GM18907 (cell line): ENCODE measurements around the gene RNF32.

Source experiments
- ATAC-seq: cut with Tn5 transposase; IDR thresholded peaks from one replicate; pipeline ENCODE4 v1.9.1; 2021; ENCODE audit warnings: mild to moderate bottlenecking, moderate library complexity; ENCODE audit not compliant: unreplicated experiment

The RNF32 gene

GRCh38 chr7:156640257-156640948 lies at the start of gene RNF32:
RNF32 (plus strand) TSS chr7:156640774; CDS start chr7:156643878, 3,104 bp downstream.
- peak; percentile 85 for ATAC-seq

- ATAC-seq: no peak
Measured at GRCh38 chr7:156592155-156592884, 48.3 kb upstream of the RNF32 start.

GRCh38 chr7:156594283-156595080 lies 46.1 kb upstream of the RNF32 start:
- ATAC-seq: no peak

DNA sequence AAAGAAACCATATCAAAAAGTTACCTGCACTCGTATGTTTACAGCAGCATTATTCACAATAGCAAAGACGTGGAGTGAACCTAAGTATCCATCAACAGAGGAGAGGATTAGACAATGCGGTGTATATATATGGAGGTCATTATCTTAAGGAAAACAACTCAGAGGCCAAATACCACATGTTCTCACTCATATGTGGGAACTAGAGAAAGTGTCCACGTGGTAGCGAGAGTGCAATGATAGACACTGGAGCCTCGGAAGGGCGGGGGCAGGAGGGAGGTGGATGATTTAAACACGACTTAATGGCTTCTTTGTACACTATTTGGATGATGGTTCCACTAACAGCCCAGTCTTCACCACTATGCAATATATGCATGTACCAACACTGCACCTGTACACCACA lies 40.1 kb upstream of the RNF32 start:
- no peak for ATAC-seq

- ATAC-seq: no peak
Measured at GRCh38 chr7:156602283-156602682, 38.3 kb upstream of the RNF32 start.

- ATAC-seq: no peak
Measured at GRCh38 chr7:156603011-156603410, 37.6 kb upstream of the RNF32 start.

GRCh38 chr7:156603629-156604028 lies 36.9 kb upstream of the RNF32 start:
- ATAC-seq: no peak

- ATAC-seq: no peak
Measured at GRCh38 chr7:156604311-156604710, 36.3 kb upstream of the RNF32 start.

- no peak for ATAC-seq
Measured at GRCh38 chr7:156604836-156605695, 35.5 kb upstream of the RNF32 start.

DNA sequence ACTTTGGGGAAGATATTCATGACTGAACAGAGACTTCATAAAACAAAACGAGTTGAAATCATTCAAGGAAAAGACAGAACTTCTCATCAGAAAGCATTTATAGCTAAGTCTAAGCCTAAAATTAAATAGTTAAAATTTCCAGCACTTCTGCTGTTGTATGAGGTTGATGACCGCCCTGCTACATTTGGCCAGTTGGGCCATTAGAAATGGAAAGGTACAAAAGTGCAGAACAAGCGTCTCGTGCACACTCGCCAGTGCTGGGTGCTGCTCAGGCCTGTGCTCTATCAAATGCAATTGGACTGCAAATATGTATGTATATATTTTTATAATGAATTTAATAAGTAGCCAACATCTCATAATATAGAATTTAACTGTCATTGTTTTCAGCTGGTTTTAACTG lies 34.4 kb upstream of the RNF32 start:
- no peak for ATAC-seq

GRCh38 chr7:156606691-156607331 lies 33.8 kb upstream of the RNF32 start:
- ATAC-seq: no peak

GRCh38 chr7:156607332-156608172 lies 33.0 kb upstream of the RNF32 start:
- ATAC-seq: no peak

- no peak for ATAC-seq
Measured at GRCh38 chr7:156608173-156608478, 32.4 kb upstream of the RNF32 start.

DNA sequence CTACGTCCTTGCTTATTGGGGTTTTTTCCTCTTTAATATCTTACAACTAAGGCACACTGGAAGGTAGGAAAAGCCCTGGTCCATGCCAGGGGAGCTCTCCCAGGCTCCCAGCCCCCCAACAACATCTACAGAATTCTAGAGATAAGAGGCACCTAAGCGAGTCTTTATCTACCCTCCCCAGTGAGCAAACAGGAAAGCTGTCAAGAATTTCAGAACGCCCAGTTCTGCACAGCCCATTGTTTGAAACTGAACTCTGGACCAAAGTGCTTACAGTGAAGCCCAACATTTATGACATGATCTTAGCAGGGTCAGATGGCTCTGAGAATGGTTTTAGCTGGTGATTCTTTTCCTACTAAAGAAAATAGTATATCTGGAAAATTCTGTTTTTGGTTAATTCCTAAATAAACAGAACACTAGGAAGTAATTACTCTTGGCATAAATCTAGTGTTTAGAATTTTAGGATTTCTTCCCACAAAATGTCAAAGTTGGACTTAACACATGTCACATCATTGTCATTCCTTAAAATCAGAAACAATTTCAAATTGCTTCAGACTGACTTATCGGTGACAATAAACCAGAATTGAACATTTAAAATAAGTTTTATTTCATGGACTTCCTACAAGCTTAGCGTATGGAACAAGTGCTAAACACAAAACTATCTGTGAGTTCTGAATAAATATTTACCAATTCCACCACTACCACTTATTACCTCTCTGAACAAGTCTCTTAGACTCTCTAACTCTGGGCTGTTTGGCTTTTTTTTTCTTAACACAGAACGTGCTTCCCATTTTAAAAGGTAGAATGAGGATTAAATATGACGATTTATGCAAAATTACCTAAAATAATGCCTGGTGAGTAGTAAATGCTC lies 31.3 kb upstream of the RNF32 start:
- no peak for ATAC-seq

GRCh38 chr7:156610130-156610529 lies 30.4 kb upstream of the RNF32 start:
- no peak for ATAC-seq

- ATAC-seq: no peak
Measured at GRCh38 chr7:156610601-156611000, 30.0 kb upstream of the RNF32 start.

DNA sequence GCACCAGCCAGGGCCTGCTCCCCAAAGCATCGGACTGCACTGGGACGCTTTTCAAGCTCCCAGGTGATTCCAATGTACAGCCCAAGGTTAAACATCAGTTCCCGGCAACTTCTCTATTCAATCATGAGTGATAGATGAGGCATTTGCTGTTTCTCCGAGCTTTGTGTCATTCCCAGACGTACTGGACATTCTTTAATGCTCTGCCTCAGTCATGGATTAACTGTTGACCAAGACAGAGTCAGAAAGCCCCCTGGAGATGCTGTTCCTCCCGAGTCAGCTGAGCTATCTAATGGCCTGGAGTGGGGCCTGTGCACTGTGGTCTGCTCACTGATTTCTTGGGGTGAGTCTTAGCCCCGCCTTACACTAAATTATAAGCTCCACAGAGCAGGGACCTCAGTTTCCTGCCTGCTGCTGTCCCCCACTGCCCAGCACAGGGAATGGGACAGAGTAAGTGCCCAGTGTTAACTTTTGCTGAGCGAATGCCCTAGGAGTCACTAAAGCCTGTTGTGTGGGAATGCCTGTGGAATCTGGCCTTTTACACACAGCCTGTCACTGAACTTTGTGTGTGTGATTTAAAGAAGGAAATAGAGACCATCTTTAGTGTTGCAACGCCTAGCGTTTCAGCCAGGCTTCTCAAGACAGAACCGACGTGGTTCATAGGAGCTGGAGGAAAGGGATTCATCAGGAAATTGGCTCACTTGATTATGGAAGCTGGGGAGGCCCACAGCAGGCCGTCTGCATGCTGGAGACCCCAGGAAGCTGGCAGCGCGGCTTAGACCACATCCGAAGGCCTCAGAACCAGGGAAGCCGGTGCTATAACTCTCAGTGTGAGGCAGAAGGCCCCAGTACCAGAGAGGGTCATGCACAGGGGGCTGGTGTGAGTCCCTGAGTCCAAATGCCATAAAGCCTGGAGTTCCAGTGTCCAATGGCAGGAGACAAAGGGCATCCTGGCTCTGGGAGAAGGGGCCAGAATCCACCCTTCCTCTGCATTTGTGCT lies 29.3 kb upstream of the RNF32 start:
- ATAC-seq: no peak
